Ovary (tissue), 9 donors: ENCODE results near the gene POLA1. TPM values are rescaled to one million over a fixed set of nuclear protein-coding genes. Genes with fewer than 3 reads are reported as not detected.

ENCODE experiments used
- DNase-seq, 5 donors: peaks; one replicate each; pipeline ENCODE4 v3.0.0-alpha.2; 2019 to 2020
- H3K27ac ChIP-seq, 2 donors: fragments of 200-600 bp; one replicate each; pipeline versions ENCODE4 v1.5.1 to v1.8.0; 2019 to 2022
- H3K27me3 ChIP-seq: fragments of 200-600 bp; one replicate; pipeline ENCODE4 v1.8.0; 2022
- H3K36me3 ChIP-seq: fragments of 200-600 bp; sonication (generic); one replicate; pipeline ENCODE4 v1.5.1; 2019
- H3K4me1 ChIP-seq: one replicate; pipeline ENCODE4 v1.8.1; 2013; ENCODE audit warnings: mild to moderate bottlenecking, moderate library complexity; ENCODE audit not compliant: insufficient read depth
- H3K4me3 ChIP-seq: fragments of 200-600 bp; sonication (generic); one replicate; pipeline ENCODE4 v1.5.1; 2017
- H3K9me3 ChIP-seq, 2 donors: fragments of 200-600 bp in 1 of 2; sonication (generic) in 1 of 2; one replicate each; pipeline versions ENCODE4 v1.5.1 to v1.8.1; 2013 to 2019; ENCODE audit warnings: mild to moderate bottlenecking in 1 of 2, moderate library complexity in 1 of 2
- EP300 ChIP-seq: sonication (generic); formaldehyde crosslinking; IDR thresholded peaks from one replicate; pipeline ENCODE4 v1.6.1; 2017; ENCODE audit warnings: antibody characterized with exemption
- POLR2A ChIP-seq: fragments of 450-650 bp; IDR thresholded peaks from one replicate; pipeline ENCODE4 v1.6.1; 2017; ENCODE audit warnings: antibody characterized with exemption, mild to moderate bottlenecking, moderate library complexity
- WGBS, 3 donors: extraction: QIAGEN DNeasy Blood & Tissue Kit in 1 of 3; methylation state at CpG; one replicate each; pipeline versions ENCODE4 v1.1.5 to v1.1.7; 2013 to 2017; 5-methylcytosine and 5-hydroxymethylcytosine counted together
- intact Hi-C, 4 donors: fragments of 100-400 bp; cut with DNase I; formaldehyde crosslinking; loops; one replicate each; pipeline versions ENCODE4 v1.11.0 to v1.15.1; 2022 to 2023
- polyA plus RNA-seq, 2 donors: library from polyadenylated mRNA; stranded (reverse); fragments of 200-250 nt in 1 of 2; fragments of 350-450 nt in 1 of 2; fragmentation: Illumina TruSeq in 1 of 2; extraction: RNeasy Lipid Tissue Mini Kit (QIAGEN cat#74804) in 1 of 2; gene quantifications; one replicate each; pipeline ENCODE4 v1.2.3, GENCODE V29; 2013 to 2014
- total RNA-seq, 7 donors: library from RNA; depleted of rRNA in 2 of 7; stranded (reverse); fragments of >200 nt in 2 of 7; fragmentation: NEBNext Ultra II Directional in 3 of 7; extraction: Animal tissue kit (Norgen Biotek cat#: 25700) in 3 of 7; gene quantifications; one replicate each; pipeline versions ENCODE4 v1.1.0 to v1.2.4, GENCODE V29; 2016 to 2023
- TF ChIP-seq, protein P1 (sequence below), 3 donors: fragments of 450-650 bp in 2 of 3; fragments of 200-600 bp in 1 of 3; IDR thresholded peaks; one replicate each; pipeline versions ENCODE4 v1.5.1 to v1.8.0; 2016 to 2022; ENCODE audit warnings: antibody characterized with exemption in 3 of 3, mild to moderate bottlenecking in 1 of 3
- donor health status: DM: no; HTN: no; CAD: no; lungs with moderate emphysema.
- donor health status: DM: no; HTN: no; CAD: no.
- donor health status: Bipolar disorder and iron deficiency.
- donor health status: DM: yes; HTN: yes; CAD: no.
- donor health status: DM: no; HTN: no; CAD: no.
- donor health status: DM: yes; HTN: yes; CAD: no.

Gene POLA1
- total and polyA plus RNA-seq, 9 donors, result 5.9 to 20.2 (median 14.1) TPM

DNA sequence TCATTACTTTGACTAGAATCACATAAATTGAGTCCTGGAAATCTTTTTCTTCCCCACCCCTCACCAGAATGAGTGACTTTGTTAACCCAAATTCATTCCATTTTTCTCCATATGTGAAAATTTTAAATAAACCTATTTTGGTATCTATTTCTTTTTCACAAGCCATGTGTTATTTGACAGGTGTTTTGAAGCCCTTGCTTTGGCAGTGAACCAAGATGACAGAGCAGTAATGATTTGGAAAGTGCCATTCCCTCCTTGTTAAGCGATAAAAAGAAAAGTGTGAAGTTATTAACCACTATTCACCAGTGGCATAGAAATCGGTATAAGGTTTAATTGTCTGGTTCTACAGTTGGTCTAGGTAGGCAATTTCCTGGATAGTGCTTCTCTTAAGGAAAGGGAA lies 66.1 kb downstream of the POLA1 start:
- Histone ChIP-seq H3K27me3 (no peaks in the 10 kb centered on the region), H3K36me3 (no peaks in the 10 kb centered on the region), H3K27ac (no peak overlapping the region), H3K9me3 (no peaks in the 10 kb centered on the region), H3K4me3 (no peak overlapping the region), H3K4me1 (no peaks in the 10 kb centered on the region)
- WGBS, 3 donors, result 80 to 87% (median 86%) methylated on average over 2 of the region's 2 CpGs
- TF ChIP-seq EP300 (no peak), POLR2A (no peak)
- TF ChIP-seq, protein P1, sequence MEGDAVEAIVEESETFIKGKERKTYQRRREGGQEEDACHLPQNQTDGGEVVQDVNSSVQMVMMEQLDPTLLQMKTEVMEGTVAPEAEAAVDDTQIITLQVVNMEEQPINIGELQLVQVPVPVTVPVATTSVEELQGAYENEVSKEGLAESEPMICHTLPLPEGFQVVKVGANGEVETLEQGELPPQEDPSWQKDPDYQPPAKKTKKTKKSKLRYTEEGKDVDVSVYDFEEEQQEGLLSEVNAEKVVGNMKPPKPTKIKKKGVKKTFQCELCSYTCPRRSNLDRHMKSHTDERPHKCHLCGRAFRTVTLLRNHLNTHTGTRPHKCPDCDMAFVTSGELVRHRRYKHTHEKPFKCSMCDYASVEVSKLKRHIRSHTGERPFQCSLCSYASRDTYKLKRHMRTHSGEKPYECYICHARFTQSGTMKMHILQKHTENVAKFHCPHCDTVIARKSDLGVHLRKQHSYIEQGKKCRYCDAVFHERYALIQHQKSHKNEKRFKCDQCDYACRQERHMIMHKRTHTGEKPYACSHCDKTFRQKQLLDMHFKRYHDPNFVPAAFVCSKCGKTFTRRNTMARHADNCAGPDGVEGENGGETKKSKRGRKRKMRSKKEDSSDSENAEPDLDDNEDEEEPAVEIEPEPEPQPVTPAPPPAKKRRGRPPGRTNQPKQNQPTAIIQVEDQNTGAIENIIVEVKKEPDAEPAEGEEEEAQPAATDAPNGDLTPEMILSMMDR (IDR thresholded peaks at IDR 0.05), result no peak
- no peak for DNase-seq
- intact Hi-C loops, result loop anchor here in 2 of 4 donors (10.0 kb wide), 1 partner anchor 385 kb away; no protein-coding TSS in a partner anchor

- Histone ChIP-seq H3K9me3 (no peaks in the 10 kb centered on the region), H3K4me1 (no peaks in the 10 kb centered on the region), H3K27ac (no peak overlapping the region), H3K36me3 (no peaks in the 10 kb centered on the region), H3K4me3 (no peak overlapping the region), H3K27me3 (no peaks in the 10 kb centered on the region)
- intact Hi-C loops, result no loop called here
- 31 to 41% (median 39%) methylated on average over 4 of the region's 4 CpGs for WGBS, 3 donors
- no peak for DNase-seq
- no peak for TF ChIP-seq POLR2A
- TF ChIP-seq, protein P1 (IDR thresholded peaks at IDR 0.05), result no peak
- TF ChIP-seq EP300, result no peak
These were observed 66.8 kb downstream of the POLA1 start for GRCh38 chrX:24760363-24761000.

GRCh38 chrX:24761306-24761705 lies 67.6 kb downstream of the POLA1 start:
- H3K27ac ChIP-seq, result no peak overlapping the region
- no peak overlapping the region for H3K4me3 ChIP-seq
- WGBS, 3 donors, result 61 to 68% (median 64%) methylated on average over 6 of the region's 6 CpGs
- TF ChIP-seq POLR2A, result no peak
- TF ChIP-seq EP300, result no peak
- TF ChIP-seq, protein P1 (IDR thresholded peaks at IDR 0.05), result no peak
- DNase-seq, result no peak
- intact Hi-C loops, result no loop called here
- H3K9me3 ChIP-seq, result no peaks in the 10 kb centered on the region
- no peaks in the 10 kb centered on the region for H3K27me3 ChIP-seq
- no peaks in the 10 kb centered on the region for H3K36me3 ChIP-seq
- no peaks in the 10 kb centered on the region for H3K4me1 ChIP-seq

GRCh38 chrX:24763989-24764388 lies 70.3 kb downstream of the POLA1 start:
- Histone ChIP-seq H3K4me3 (no peak overlapping the region), H3K4me1 (no peaks in the 10 kb centered on the region), H3K9me3 (no peaks in the 10 kb centered on the region), H3K36me3 (no peaks in the 10 kb centered on the region), H3K27me3 (no peaks in the 10 kb centered on the region), H3K27ac (no peak overlapping the region)
- WGBS, 3 donors, result 60 to 66% (median 63%) methylated on average over 3 of the region's 3 CpGs
- DNase-seq, result no peak
- TF ChIP-seq POLR2A, result no peak
- TF ChIP-seq, protein P1 (IDR thresholded peaks at IDR 0.05), result no peak
- no peak for TF ChIP-seq EP300
- intact Hi-C loops, result no loop called here
